Small intestine (tissue), 7 donors: ENCODE results near the gene ALLC. TPM values are rescaled to one million over a fixed set of nuclear protein-coding genes. Genes with fewer than 3 reads are reported as not detected.

ENCODE experiments used
- DNase-seq, 2 donors: peaks; one replicate each; pipeline versions ENCODE4 v3.0.0 to v3.0.0-alpha.2; 2013
- FAIRE-seq: peaks from 2 replicates; lab custom pipeline; 2012; peaks lifted over from hg19 to GRCh38; lab: Jason Lieb, UNC
- H3K27ac ChIP-seq, 3 donors: one replicate each; pipeline ENCODE4 v1.5.1; 2013; ENCODE audit warnings: low read length in 2 of 3, mild to moderate bottlenecking in 2 of 3, control low read depth in 1 of 3, inconsistent platforms in 1 of 3, low read depth in 1 of 3, moderate library complexity in 1 of 3
- H3K27me3 ChIP-seq, 3 donors: one replicate each; pipeline ENCODE4 v1.6.1; 2013; ENCODE audit warnings: low read length in 3 of 3, inconsistent platforms in 1 of 3; ENCODE audit not compliant: control insufficient read depth in 3 of 3, insufficient read depth in 3 of 3
- H3K36me3 ChIP-seq, 3 donors: one replicate each; pipeline ENCODE4 v1.6.1; 2013; ENCODE audit warnings: low read length in 3 of 3, inconsistent platforms in 1 of 3, low read depth in 1 of 3, mild to moderate bottlenecking in 1 of 3, moderate library complexity in 1 of 3; ENCODE audit not compliant: control insufficient read depth in 3 of 3, insufficient read depth in 2 of 3
- H3K4me1 ChIP-seq, 3 donors: one replicate each; pipeline ENCODE4 v1.6.1; 2013; ENCODE audit warnings: low read length in 2 of 3, inconsistent platforms in 1 of 3, low read depth in 1 of 3, mild to moderate bottlenecking in 1 of 3, moderate library complexity in 1 of 3; ENCODE audit not compliant: control insufficient read depth in 3 of 3, insufficient read depth in 2 of 3
- H3K4me3 ChIP-seq, 3 donors: one replicate each; pipeline ENCODE4 v1.5.1; 2013; ENCODE audit warnings: low read length in 3 of 3, control low read depth in 1 of 3, inconsistent platforms in 1 of 3, low read depth in 1 of 3, mild to moderate bottlenecking in 1 of 3, moderate library complexity in 1 of 3
- H3K9me3 ChIP-seq, 2 donors: one replicate each; pipeline ENCODE4 v1.6.1; 2013; ENCODE audit warnings: low read depth in 1 of 2, low read length in 1 of 2; ENCODE audit not compliant: control insufficient read depth in 2 of 2, insufficient read depth in 1 of 2
- WGBS, 3 donors: extraction: QIAGEN DNeasy Blood & Tissue Kit; methylation state at CpG; one replicate each; pipeline ENCODE4 v1.1.7; 2013; 5-methylcytosine and 5-hydroxymethylcytosine counted together
- polyA plus RNA-seq, 4 donors: library from polyadenylated mRNA; stranded (reverse) in 3 of 4; unstranded in 1 of 4; fragments of 200-250 nt in 3 of 4; fragments of 120-200 nt in 1 of 4; gene quantifications; one replicate each; pipeline versions ENCODE4 v1.2.1 to v1.2.3, GENCODE V29; 2013
- donor health status: healthy with polysubstance abuse.
- donor health status: control.
- donor health status: control.
- donor health status: Bipolar disorder and iron deficiency.
- donor health status: healthy.

The ALLC gene
- polyA plus RNA-seq, 4 donors, result 0.07 TPM; not detected in 3

- DNase-seq (no peak), FAIRE-seq (no peak)
- H3K27ac ChIP-seq, result no peak overlapping the region
- H3K4me3 ChIP-seq, result no peak overlapping the region
- WGBS, 3 donors, result 85 to 87% (median 87%) methylated on average over 6 of the region's 6 CpGs
- peaks cover 0 to 3% of the 10 kb centered on the region in 2 donors for H3K9me3 ChIP-seq
- H3K36me3 ChIP-seq, result no peaks in the 10 kb centered on the region
- peaks cover 0 to 2% (median 0%) of the 10 kb centered on the region in 3 donors for H3K27me3 ChIP-seq
- no peaks in the 10 kb centered on the region for H3K4me1 ChIP-seq
Measured at GRCh38 chr2:3662239-3662638, 4.2 kb downstream of the ALLC start.

DNA sequence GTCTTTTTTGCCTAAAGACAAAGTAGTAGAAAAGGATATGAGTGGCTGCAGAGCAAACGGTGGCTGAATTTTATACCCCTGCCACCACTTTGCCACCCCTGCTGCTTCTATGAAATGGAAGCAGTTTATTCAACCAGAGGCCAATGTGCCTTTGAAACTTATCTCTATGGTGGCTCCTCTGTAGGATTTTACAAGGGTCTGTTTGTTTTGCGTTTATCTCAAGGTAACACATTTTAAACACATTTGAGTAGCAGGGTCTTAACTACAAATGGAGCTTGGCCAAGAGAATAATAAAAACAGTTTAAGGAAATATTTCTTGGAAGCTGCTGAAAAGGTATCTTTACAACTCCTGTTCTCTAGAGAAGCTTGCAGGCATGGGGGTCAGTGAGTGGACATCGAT, 6.1 kb downstream of the ALLC start:
- DNase-seq (no peak), FAIRE-seq (no peak)
- peaks cover 0 to 3% of the 10 kb centered on the region in 2 donors for H3K9me3 ChIP-seq
- H3K27me3 ChIP-seq, result peaks cover 0 to 2% (median 0%) of the 10 kb centered on the region in 3 donors
- H3K4me3 ChIP-seq, result no peak overlapping the region
- 22 to 60% (median 43%) methylated on average over 3 of the region's 3 CpGs for WGBS, 3 donors
- no peak overlapping the region for H3K27ac ChIP-seq
- no peaks in the 10 kb centered on the region for H3K4me1 ChIP-seq
- no peaks in the 10 kb centered on the region for H3K36me3 ChIP-seq

DNA sequence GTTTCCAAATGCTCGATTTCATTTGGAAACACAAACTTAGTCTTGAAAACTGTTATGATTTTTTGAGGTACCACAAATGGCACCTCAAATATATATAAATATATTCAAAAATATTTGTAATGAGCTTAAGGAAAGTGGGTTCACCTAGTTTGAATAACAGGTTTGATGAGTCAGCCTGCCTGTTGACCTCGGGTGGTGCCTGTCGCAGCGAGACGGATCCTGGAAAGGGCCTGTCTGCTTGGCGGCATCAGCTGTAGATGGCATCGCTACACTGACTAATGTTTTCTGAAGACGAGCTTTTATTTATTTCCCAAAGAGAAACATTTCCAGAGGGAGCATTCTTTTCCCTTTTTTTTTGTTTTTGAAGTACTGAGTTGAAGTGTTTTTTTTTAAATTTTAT, 6.9 kb downstream of the ALLC start:
- no peak for FAIRE-seq
- Histone ChIP-seq H3K9me3 (peaks cover 0 to 3% of the 10 kb centered on the region in 2 donors), H3K4me3 (no peak overlapping the region), H3K27ac (no peak overlapping the region), H3K36me3 (no peaks in the 10 kb centered on the region), H3K27me3 (peaks cover 0 to 2% (median 0%) of the 10 kb centered on the region in 3 donors), H3K4me1 (no peaks in the 10 kb centered on the region)
- WGBS, 3 donors, result 53 to 71% (median 61%) methylated on average over 8 of the region's 8 CpGs
- DNase-seq, result no peak

DNA sequence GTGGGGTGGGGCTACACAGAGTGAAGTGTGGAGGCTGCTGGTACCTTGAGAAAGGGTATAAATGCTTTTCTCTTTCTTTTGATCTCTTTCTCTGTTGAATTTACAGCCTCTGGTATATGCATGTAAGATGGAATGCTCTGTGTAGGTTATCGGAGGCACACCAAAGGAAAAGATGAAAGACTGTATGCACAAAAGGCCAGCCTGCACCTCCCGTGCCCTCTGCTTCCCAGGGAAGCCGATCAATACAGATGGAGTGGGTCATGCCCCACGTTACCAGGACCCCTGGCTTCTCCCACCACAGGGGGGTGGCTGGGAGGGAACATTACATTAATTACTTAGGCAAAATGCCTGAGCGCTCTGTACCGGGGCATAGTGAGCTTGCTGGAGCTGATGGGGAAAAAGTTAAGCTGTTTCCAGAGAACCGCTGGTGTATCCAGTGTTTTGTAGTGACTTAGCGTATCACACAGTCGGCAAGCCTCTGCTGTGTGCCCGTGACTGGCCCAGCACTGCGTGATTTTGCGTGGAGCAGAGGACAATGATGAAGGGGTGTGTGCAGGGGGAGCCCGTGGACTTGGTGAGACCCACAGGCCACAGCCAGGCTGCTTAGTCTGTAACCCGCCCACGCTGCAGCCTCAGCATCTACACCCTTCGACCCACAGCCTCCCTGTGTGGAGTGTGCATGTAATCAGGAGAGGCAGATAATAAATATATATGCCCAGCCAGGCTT, 8.0 kb downstream of the ALLC start:
- H3K27me3 ChIP-seq, result peaks cover 0 to 2% (median 0%) of the 10 kb centered on the region in 3 donors
- WGBS, 3 donors, result 77 to 88% (median 81%) methylated on average over 16 of the region's 16 CpGs
- no peak for DNase-seq
- H3K27ac ChIP-seq, result no peak overlapping the region
- no peaks in the 10 kb centered on the region for H3K36me3 ChIP-seq
- no peaks in the 10 kb centered on the region for H3K9me3 ChIP-seq
- FAIRE-seq, result no peak
- no peaks in the 10 kb centered on the region for H3K4me1 ChIP-seq
- no peak overlapping the region for H3K4me3 ChIP-seq

GRCh38 chr2:3666613-3666975, 8.6 kb downstream of the ALLC start:
- H3K4me1 ChIP-seq, result no peaks in the 10 kb centered on the region
- H3K4me3 ChIP-seq, result no peak overlapping the region
- no peak for FAIRE-seq
- no peak for DNase-seq
- H3K9me3 ChIP-seq, result no peaks in the 10 kb centered on the region
- no peak overlapping the region for H3K27ac ChIP-seq
- H3K27me3 ChIP-seq, result peaks cover 0 to 2% (median 0%) of the 10 kb centered on the region in 3 donors
- H3K36me3 ChIP-seq, result no peaks in the 10 kb centered on the region
- 93 to 94% (median 93%) methylated on average over 18 of the region's 18 CpGs for WGBS, 3 donors

- Histone ChIP-seq H3K27ac (no peak overlapping the region), H3K4me1 (no peaks in the 10 kb centered on the region), H3K27me3 (peaks cover 0 to 2% (median 0%) of the 10 kb centered on the region in 3 donors), H3K4me3 (no peak overlapping the region), H3K9me3 (no peaks in the 10 kb centered on the region), H3K36me3 (no peaks in the 10 kb centered on the region)
- 66 to 77% (median 74%) methylated on average over 23 of the region's 23 CpGs for WGBS, 3 donors
- FAIRE-seq, result no peak
- DNase-seq, result no peak
Measured at GRCh38 chr2:3667151-3667631, 9.2 kb downstream of the ALLC start.

- DNase-seq (no peak), FAIRE-seq (no peak)
- Histone ChIP-seq H3K4me3 (no peak overlapping the region), H3K27me3 (peaks cover 0 to 2% (median 0%) of the 10 kb centered on the region in 3 donors), H3K4me1 (no peaks in the 10 kb centered on the region), H3K36me3 (no peaks in the 10 kb centered on the region), H3K27ac (no peak overlapping the region), H3K9me3 (no peaks in the 10 kb centered on the region)
- WGBS, 3 donors, result 77 to 88% (median 79%) methylated on average over 8 of the region's 8 CpGs
Measured at GRCh38 chr2:3669656-3670055, 11.7 kb downstream of the ALLC start.

- no peaks in the 10 kb centered on the region for H3K9me3 ChIP-seq
- no peak overlapping the region for H3K4me3 ChIP-seq
- no peaks in the 10 kb centered on the region for H3K4me1 ChIP-seq
- no peak overlapping the region for H3K27ac ChIP-seq
- no peak for FAIRE-seq
- no peaks in the 10 kb centered on the region for H3K36me3 ChIP-seq
- WGBS, 3 donors, result 87 to 88% (median 88%) methylated on average over 15 of the region's 15 CpGs
- H3K27me3 ChIP-seq, result peaks cover 0 to 2% (median 0%) of the 10 kb centered on the region in 3 donors
- no peak for DNase-seq
Measured at GRCh38 chr2:3670376-3670775, 12.4 kb downstream of the ALLC start.
